22Rv1 (cell line): Measurements from ENCODE around the gene PRRX1.

ENCODE experiments used
- CTCF ChIP-seq: fragments of 450-650 bp; IDR thresholded peaks from 2 replicates; pipeline ENCODE4 v1.5.1; 2017; ENCODE audit warnings: mild to moderate bottlenecking
- ZFX ChIP-seq: fragments of 450-650 bp; IDR thresholded peaks from 2 replicates; pipeline ENCODE4 v1.6.1; 2017; ENCODE audit warnings: antibody characterized with exemption, borderline replicate concordance

GRCh38 chr1:170624146-170624545, 39.8 kb upstream of the PRRX1 start:
- TF ChIP-seq CTCF: no peak
- TF ChIP-seq ZFX: no peak
